Esophagus muscularis mucosa (tissue), 4 donors: Measurements from ENCODE around the gene PLK1. TPM values are rescaled to one million over a fixed set of nuclear protein-coding genes. Genes with fewer than 3 reads are reported as not detected.

Experiments used
- DNase-seq: peaks from one replicate; pipeline ENCODE4 v3.0.0-alpha.2; 2017; ENCODE audit errors: extremely low spot score
- H3K27ac ChIP-seq, 4 donors: fragments of 200-600 bp; sonication (generic); replicated peaks in 1 of 4; 1 replicate in 3 of 4; 2 replicates in 1 of 4; pipeline ENCODE4 v1.5.1; 2016 to 2019; ENCODE audit warnings: mild to moderate bottlenecking in 1 of 4
- H3K27me3 ChIP-seq, 4 donors: fragments of 200-600 bp; sonication (generic); one replicate each; pipeline versions ENCODE4 v1.5.1 to v1.6.0; 2016 to 2019
- H3K36me3 ChIP-seq, 4 donors: fragments of 200-600 bp; sonication (generic); one replicate each; pipeline ENCODE4 v1.5.1; 2016 to 2019
- H3K4me1 ChIP-seq, 4 donors: fragments of 200-600 bp; sonication (generic); one replicate each; pipeline ENCODE4 v1.5.1; 2016 to 2019
- H3K4me3 ChIP-seq, 4 donors: fragments of 200-600 bp; sonication (generic); 1 replicate in 2 of 4; 2 replicates in 2 of 4; pipeline ENCODE4 v1.5.1; 2016 to 2019; ENCODE audit warnings: mild to moderate bottlenecking in 4 of 4, moderate library complexity in 1 of 4
- H3K9me3 ChIP-seq, 4 donors: fragments of 200-600 bp; sonication (generic); 1 replicate in 3 of 4; 2 replicates in 1 of 4; pipeline ENCODE4 v1.5.1; 2016 to 2019
- CTCF ChIP-seq, 3 experiments: fragments of 200-600 bp in 2 of 3; fragments of 450-650 bp in 1 of 3; sonication (generic) in 2 of 3; IDR thresholded peaks; one replicate each; pipeline ENCODE4 v1.5.1; 2017 to 2019; ENCODE audit warnings: antibody characterized with exemption in 3 of 3, mild to moderate bottlenecking in 2 of 3, moderate library complexity in 1 of 3
- EP300 ChIP-seq: sonication (generic); formaldehyde crosslinking; IDR thresholded peaks from one replicate; pipeline ENCODE4 v1.6.1; 2017; ENCODE audit warnings: antibody characterized with exemption
- POLR2A ChIP-seq: fragments of 450-650 bp; IDR thresholded peaks from one replicate; pipeline ENCODE4 v1.6.1; 2017; ENCODE audit warnings: antibody characterized with exemption, moderate library complexity, mild to moderate bottlenecking, low read depth
- POLR2AphosphoS5 ChIP-seq, 2 donors: sonication (generic); formaldehyde crosslinking; IDR thresholded peaks; one replicate each; pipeline ENCODE4 v1.6.1; 2017; ENCODE audit warnings: antibody characterized with exemption in 2 of 2
- WGBS: methylation state at CpG from one replicate; pipeline ENCODE4 v1.1.5; 2018; 5-methylcytosine and 5-hydroxymethylcytosine counted together
- intact Hi-C: fragments of 100-400 bp; cut with DNase I; formaldehyde crosslinking; loops from one replicate; pipeline ENCODE4 v1.15.1; 2023
- total RNA-seq, 4 donors: library from RNA; depleted of rRNA; stranded (reverse); fragments of >200 nt; gene quantifications; one replicate each; pipeline versions ENCODE4 v1.1.0 to v1.2.1, GENCODE V29; 2016

PLK1 gene
- total RNA-seq, 4 donors from 2014 or later: 0.42 to 2.1 (median 1.3) TPM

DNA sequence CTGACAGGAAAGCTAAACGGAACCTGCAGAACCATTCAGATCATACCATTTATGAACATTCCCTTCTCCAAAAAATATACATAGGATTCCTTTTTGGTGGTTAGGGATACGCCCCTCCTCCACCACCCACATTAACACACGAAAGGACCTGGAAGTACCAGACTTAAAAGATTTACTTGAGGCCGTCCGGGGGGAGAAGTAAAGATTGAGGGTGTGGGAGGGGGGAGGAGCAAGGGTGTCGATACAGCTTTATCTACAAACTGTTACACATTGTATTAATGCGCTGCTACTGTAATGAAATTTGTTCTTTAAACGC lies 38.1 kb upstream of the PLK1 start:
- WGBS: 0% methylated on average over 8 of the region's 8 CpGs
- H3K36me3 ChIP-seq: peaks cover 17 to 51% (median 36%) of the 10 kb centered on the region in 4 donors
- peak overlapping the region; percentile 83 to 89 (median 83) for H3K27ac ChIP-seq

GRCh38 chr16:23640931-23641765 lies 37.5 kb upstream of the PLK1 start, which contains the start of the genes DCTN5 and PALB2:
Gene DCTN5 (plus strand): TSS chr16:23641466. CDS start chr16:23641543, 77 bp downstream.
Gene PALB2 (minus strand): TSS chr16:23641310. CDS start chr16:23641157, 153 bp downstream.
- Histone ChIP-seq H3K36me3 (peaks cover 22 to 51% (median 37%) of the 10 kb centered on the region in 4 donors), H3K27me3 (no peaks in the 10 kb centered on the region), H3K27ac (peak within 1 kb of the TSS; percentile 83 to 89 (median 83)), H3K9me3 (no peaks in the 10 kb centered on the region), H3K4me1 (peaks cover 17 to 45% (median 33%) of the 10 kb centered on the region in 4 donors), H3K4me3 (peak within 1 kb of the TSS; percentile 75 to 96 (median 88))
- peak in 1 of 3 experiments; percentile 27 for TF ChIP-seq CTCF (IDR thresholded peaks at IDR 0.05)
- TF ChIP-seq POLR2A: no peak
- TF ChIP-seq POLR2AphosphoS5 (IDR thresholded peaks at IDR 0.05): peak; percentile 72 to 93
- TF ChIP-seq EP300: no peak
- DNase-seq: peak; percentile 95
- intact Hi-C loops: no loop called here
- under 1% methylated on average over 33 of the region's 64 CpGs for WGBS

More for the DNA sequence above, 38.1 kb upstream of the PLK1 start:
- TF ChIP-seq POLR2AphosphoS5 (IDR thresholded peaks at IDR 0.05) (no peak), CTCF (IDR thresholded peaks at IDR 0.05) (no peak), EP300 (no peak)
- H3K4me3 ChIP-seq: peak overlapping the region; percentile 75 to 96 (median 88)
- no peaks in the 10 kb centered on the region for H3K9me3 ChIP-seq
- no peak for DNase-seq
- no peaks in the 10 kb centered on the region for H3K27me3 ChIP-seq
- intact Hi-C loops: no loop called here
- H3K4me1 ChIP-seq: peaks cover 17 to 41% (median 31%) of the 10 kb centered on the region in 4 donors

- H3K27ac ChIP-seq: peak overlapping the region in 1 of 4 donors; percentile 83
- H3K27me3 ChIP-seq: no peaks in the 10 kb centered on the region
- 75% methylated on average over 14 of the region's 14 CpGs for WGBS
- intact Hi-C loops: loop anchor here (2.0 kb wide), 1 partner anchor 86 kb away; the partner anchor contains the start of genes EARS2 and UBFD1
- H3K4me1 ChIP-seq: peaks cover 17 to 45% (median 33%) of the 10 kb centered on the region in 4 donors
- H3K4me3 ChIP-seq: peak overlapping the region; percentile 75 to 96 (median 88)
- no peak for DNase-seq
- TF ChIP-seq EP300: no peak
- no peak for TF ChIP-seq CTCF (IDR thresholded peaks at IDR 0.05)
- no peak for TF ChIP-seq POLR2A
- TF ChIP-seq POLR2AphosphoS5 (IDR thresholded peaks at IDR 0.05): no peak
- H3K36me3 ChIP-seq: peaks cover 22 to 47% (median 36%) of the 10 kb centered on the region in 4 donors
- no peaks in the 10 kb centered on the region for H3K9me3 ChIP-seq
These were observed 36.4 kb upstream of the PLK1 start for GRCh38 chr16:23642246-23642774.

- Histone ChIP-seq H3K9me3 (no peaks in the 10 kb centered on the region), H3K27ac (no peak overlapping the region), H3K4me3 (no peak overlapping the region), H3K4me1 (peaks cover 0 to 2% (median under 1%) of the 10 kb centered on the region in 4 donors), H3K36me3 (peaks cover 11 to 66% (median 25%) of the 10 kb centered on the region in 4 donors), H3K27me3 (no peaks in the 10 kb centered on the region)
- DNase-seq: no peak
- 86% methylated on average over 4 of the region's 4 CpGs for WGBS
- TF ChIP-seq POLR2A: no peak
- no peak for TF ChIP-seq EP300
- no peak for TF ChIP-seq POLR2AphosphoS5 (IDR thresholded peaks at IDR 0.05)
- TF ChIP-seq CTCF (IDR thresholded peaks at IDR 0.05): no peak
- intact Hi-C loops: no loop called here
These were observed 27.8 kb upstream of the PLK1 start for GRCh38 chr16:23650674-23651416.
